Thyroid gland (tissue), 4 donors: Measurements from ENCODE around the gene ARL2. TPM values are rescaled to one million over a fixed set of nuclear protein-coding genes. Genes with fewer than 3 reads are reported as not detected.
"Not testable (repeated sequence)": the region's sequence is repeated elsewhere in the genome, so short reads cannot be mapped to it uniquely, and the experiment has no call there.

Source experiments
- DNase-seq, 2 donors: peaks; one replicate each; pipeline ENCODE4 v3.0.0-alpha.2; 2019
- H3K27ac ChIP-seq, 3 donors: fragments of 200-600 bp; sonication (generic); 1 replicate in 2 of 3; 2 replicates in 1 of 3; pipeline ENCODE4 v1.5.1; 2016 to 2019; ENCODE audit warnings: mild to moderate bottlenecking in 1 of 3, moderate library complexity in 1 of 3
- H3K27me3 ChIP-seq: fragments of 200-600 bp; sonication (generic); one replicate; pipeline ENCODE4 v1.5.1; 2019
- H3K36me3 ChIP-seq, 2 donors: fragments of 200-600 bp; sonication (generic); one replicate each; pipeline ENCODE4 v1.5.1; 2016 to 2019
- H3K4me1 ChIP-seq, 2 donors: fragments of 200-600 bp; sonication (generic); one replicate each; pipeline ENCODE4 v1.5.1; 2017 to 2019
- H3K4me3 ChIP-seq, 3 donors: fragments of 200-600 bp; sonication (generic); replicated peaks in 1 of 3; 1 replicate in 2 of 3; 2 replicates in 1 of 3; pipeline ENCODE4 v1.5.1; 2016; ENCODE audit warnings: mild to moderate bottlenecking in 1 of 3
- H3K9me3 ChIP-seq: fragments of 200-600 bp; sonication (generic); one replicate; pipeline ENCODE4 v1.5.1; 2017
- POLR2A ChIP-seq, 2 donors: fragments of 450-650 bp; IDR thresholded peaks; one replicate each; pipeline ENCODE4 v1.6.1; 2017; ENCODE audit warnings: antibody characterized with exemption in 2 of 2, mild to moderate bottlenecking in 2 of 2, moderate library complexity in 1 of 2
- WGBS, 2 donors: methylation state at CpG; one replicate each; pipeline ENCODE4 v1.1.5; 2017; 5-methylcytosine and 5-hydroxymethylcytosine counted together
- intact Hi-C: fragments of 100-400 bp; cut with DNase I; formaldehyde crosslinking; loops from one replicate; pipeline ENCODE4 v1.15.1; 2023
- total RNA-seq, 4 donors: library from RNA; depleted of rRNA; stranded (reverse); fragments of >200 nt; gene quantifications; one replicate each; pipeline ENCODE4 v1.2.3, GENCODE V29; 2016
- TF ChIP-seq, protein P1 (sequence below), 6 experiments: fragments of 200-600 bp in 3 of 6; fragments of 450-650 bp in 3 of 6; sonication (generic) in 3 of 6; IDR thresholded peaks; one replicate each; pipeline ENCODE4 v1.5.1; 2016 to 2019; ENCODE audit warnings: antibody characterized with exemption in 6 of 6, mild to moderate bottlenecking in 2 of 6, inconsistent platforms in 1 of 6, moderate library complexity in 1 of 6

The ARL2 gene
- total RNA-seq, 4 donors from 2014 or later, result 76.6 to 166 (median 119) TPM

DNA sequence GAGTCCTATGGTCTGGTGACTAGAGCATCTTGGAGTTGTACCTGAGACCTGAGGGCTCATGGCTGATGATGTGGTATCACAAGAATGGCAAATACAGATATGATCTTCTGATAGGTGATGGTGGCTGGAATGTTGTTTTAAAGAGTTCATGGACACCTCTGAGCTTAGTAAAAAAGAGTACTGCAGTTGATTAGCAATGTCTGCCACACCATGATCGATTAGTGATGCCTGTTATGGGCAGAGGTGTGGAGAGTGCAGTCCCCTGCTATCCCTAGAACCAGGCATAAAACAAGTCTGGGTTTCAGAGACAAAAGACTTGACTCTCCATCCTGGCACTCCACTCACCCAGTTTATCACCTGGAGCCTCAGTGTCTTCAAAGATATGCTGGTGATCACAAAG is 15.8 kb upstream of the ARL2 start:
- WGBS, 2 donors, result 90 to 91% methylated on average over 1 of the region's 1 CpG
- TF ChIP-seq, protein P1, sequence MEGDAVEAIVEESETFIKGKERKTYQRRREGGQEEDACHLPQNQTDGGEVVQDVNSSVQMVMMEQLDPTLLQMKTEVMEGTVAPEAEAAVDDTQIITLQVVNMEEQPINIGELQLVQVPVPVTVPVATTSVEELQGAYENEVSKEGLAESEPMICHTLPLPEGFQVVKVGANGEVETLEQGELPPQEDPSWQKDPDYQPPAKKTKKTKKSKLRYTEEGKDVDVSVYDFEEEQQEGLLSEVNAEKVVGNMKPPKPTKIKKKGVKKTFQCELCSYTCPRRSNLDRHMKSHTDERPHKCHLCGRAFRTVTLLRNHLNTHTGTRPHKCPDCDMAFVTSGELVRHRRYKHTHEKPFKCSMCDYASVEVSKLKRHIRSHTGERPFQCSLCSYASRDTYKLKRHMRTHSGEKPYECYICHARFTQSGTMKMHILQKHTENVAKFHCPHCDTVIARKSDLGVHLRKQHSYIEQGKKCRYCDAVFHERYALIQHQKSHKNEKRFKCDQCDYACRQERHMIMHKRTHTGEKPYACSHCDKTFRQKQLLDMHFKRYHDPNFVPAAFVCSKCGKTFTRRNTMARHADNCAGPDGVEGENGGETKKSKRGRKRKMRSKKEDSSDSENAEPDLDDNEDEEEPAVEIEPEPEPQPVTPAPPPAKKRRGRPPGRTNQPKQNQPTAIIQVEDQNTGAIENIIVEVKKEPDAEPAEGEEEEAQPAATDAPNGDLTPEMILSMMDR (IDR thresholded peaks at IDR 0.05), result no peak
- intact Hi-C loops, result loop anchor here (10.0 kb wide), 1 partner anchor 63 kb away; the partner anchor contains the start of gene GPHA2
- H3K4me1 ChIP-seq, result peaks cover 8 to 15% of the 10 kb centered on the region in 2 donors
- H3K36me3 ChIP-seq, result no peaks in the 10 kb centered on the region
- H3K4me3 ChIP-seq, result no peak overlapping the region
- no peaks in the 10 kb centered on the region for H3K9me3 ChIP-seq
- DNase-seq, result no peak
- H3K27me3 ChIP-seq, result no peaks in the 10 kb centered on the region
- H3K27ac ChIP-seq, result no peak overlapping the region

DNA sequence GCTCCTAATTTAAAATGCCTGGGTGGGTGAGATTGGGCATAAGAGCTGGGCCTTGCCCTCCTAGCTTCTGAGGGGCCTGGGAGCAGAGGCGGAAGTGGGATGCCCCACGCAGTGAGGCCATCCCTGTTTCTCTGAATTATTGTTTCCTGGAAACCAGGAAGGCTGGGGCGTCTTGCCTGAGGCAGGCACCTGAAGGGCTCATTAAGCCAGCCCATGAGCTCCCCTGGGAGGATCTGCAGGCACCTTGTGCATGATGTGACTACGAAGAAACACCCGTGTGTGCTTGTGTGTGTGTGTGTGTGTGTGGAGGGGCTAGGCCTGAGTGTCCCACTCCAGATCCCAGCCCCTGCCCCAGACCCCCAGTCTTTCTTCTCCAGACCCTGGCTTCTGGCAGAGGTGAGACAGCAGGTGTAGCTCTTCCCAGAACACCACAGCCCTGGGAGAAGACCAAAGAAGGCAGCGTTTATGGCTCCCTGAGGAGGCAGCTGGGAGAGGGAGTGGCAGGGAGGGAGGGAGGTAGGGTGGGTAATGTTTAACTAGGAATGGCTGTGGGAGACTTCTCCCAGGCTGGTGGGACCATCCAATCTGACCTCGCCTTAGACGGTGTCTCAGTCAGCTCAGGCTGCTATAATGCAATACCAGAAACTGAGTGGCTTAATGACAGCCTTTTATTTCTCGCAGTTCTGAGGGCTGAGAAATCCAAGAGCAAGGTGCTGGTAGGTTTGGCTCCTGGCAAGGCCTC is 15.1 kb upstream of the ARL2 start:
- Histone ChIP-seq H3K36me3 (no peaks in the 10 kb centered on the region), H3K4me1 (peaks cover 8 to 15% of the 10 kb centered on the region in 2 donors), H3K27me3 (no peaks in the 10 kb centered on the region), H3K27ac (no peak overlapping the region), H3K9me3 (no peaks in the 10 kb centered on the region), H3K4me3 (no peak overlapping the region)
- no peak for DNase-seq
- intact Hi-C loops, result loop anchor here (10.0 kb wide), 1 partner anchor 64 kb away; the partner anchor contains the start of gene GPHA2
- TF ChIP-seq POLR2A (IDR thresholded peaks at IDR 0.05), result no peak
- TF ChIP-seq, protein P1 (IDR thresholded peaks at IDR 0.05), result no peak
- WGBS, 2 donors, result 75 to 86% methylated on average over 9 of the region's 9 CpGs

DNA sequence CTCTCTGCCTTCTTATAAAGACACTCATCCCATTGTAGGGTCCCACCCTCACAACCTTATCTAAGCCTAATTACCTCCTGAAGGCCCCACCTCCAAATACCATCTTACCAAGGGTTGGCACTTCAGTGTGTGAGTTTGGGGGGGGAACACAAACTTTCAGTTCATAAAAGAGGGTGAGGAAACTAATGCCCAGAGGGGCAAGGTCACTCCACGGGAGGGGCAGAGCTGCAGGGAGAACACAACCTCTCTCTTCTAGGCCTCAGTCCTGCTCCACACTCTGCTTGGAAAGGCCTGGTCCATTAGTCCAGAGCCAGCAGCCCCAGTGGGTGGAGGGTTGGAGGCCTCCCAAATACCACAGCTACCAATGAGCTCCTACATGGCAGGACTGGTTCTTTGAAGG is 14.5 kb upstream of the ARL2 start:
- Histone ChIP-seq H3K27me3 (no peaks in the 10 kb centered on the region), H3K9me3 (no peaks in the 10 kb centered on the region), H3K4me3 (no peak overlapping the region), H3K36me3 (no peaks in the 10 kb centered on the region), H3K27ac (no peak overlapping the region), H3K4me1 (peaks cover 8 to 15% of the 10 kb centered on the region in 2 donors)
- intact Hi-C loops, result loop anchor here (10.0 kb wide), 1 partner anchor 65 kb away; the partner anchor contains the start of gene GPHA2
- WGBS, 2 donors, result 80 to 100% methylated on average over 1 of the region's 1 CpG
- TF ChIP-seq, protein P1 (IDR thresholded peaks at IDR 0.05), result no peak
- no peak for TF ChIP-seq POLR2A (IDR thresholded peaks at IDR 0.05)
- DNase-seq, result no peak

DNA sequence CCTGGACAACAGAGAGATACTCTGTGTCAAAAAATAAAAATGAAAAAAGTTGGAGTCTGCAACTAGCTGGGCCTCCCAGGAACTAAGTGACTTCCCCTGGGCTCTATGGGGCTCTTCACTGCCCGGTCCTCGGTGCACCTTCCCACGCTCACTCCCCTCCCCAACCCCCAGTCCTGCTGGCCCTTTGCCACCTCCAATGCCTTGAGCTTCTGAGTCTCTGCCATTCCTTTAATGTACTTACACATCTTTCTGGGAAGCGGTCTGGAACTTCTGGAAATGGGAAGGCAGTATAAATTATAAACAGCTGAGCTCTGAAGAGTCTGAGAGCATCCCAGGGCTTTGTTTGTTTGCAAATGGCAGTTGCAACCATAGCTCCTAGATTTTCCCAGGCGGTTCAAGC is 11.3 kb upstream of the ARL2 start:
- H3K4me1 ChIP-seq, result no peaks in the 10 kb centered on the region
- intact Hi-C loops, result no loop called here
- TF ChIP-seq, protein P1 (IDR thresholded peaks at IDR 0.05), result no peak
- no peak for TF ChIP-seq POLR2A (IDR thresholded peaks at IDR 0.05)

DNA sequence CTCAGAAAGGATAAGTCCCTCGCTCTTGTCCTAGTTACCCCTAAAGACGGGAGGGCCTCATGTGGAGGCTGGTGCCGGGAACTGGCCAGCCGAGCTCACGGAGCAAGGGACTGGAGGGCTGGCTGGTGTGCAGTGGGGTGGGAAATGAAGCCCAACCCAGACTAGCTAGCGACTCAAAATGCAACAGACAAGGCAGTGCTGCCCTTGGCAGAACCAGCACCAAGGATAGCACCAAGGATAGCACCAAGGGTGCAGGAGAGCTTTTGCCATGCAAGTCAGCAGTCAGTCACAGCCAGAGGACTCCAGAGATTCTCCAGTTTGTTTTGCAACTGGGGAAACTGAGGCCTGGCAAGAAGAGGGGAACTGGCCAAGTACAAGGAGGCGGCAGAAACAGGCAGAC is 10.7 kb upstream of the ARL2 start:
- no peaks in the 10 kb centered on the region for H3K4me1 ChIP-seq
- no peaks in the 10 kb centered on the region for H3K36me3 ChIP-seq
- no peaks in the 10 kb centered on the region for H3K9me3 ChIP-seq
- H3K27ac ChIP-seq, result no peak overlapping the region
- 54 to 59% methylated on average over 6 to 7 of the region's 7 CpGs for WGBS, 2 donors
- intact Hi-C loops, result no loop called here
- H3K27me3 ChIP-seq, result no peaks in the 10 kb centered on the region
- TF ChIP-seq, protein P1 (IDR thresholded peaks at IDR 0.05), result no peak
- no peak for TF ChIP-seq POLR2A (IDR thresholded peaks at IDR 0.05)
- H3K4me3 ChIP-seq, result no peak overlapping the region
- no peak for DNase-seq

More for the DNA sequence above, 11.3 kb upstream of the ARL2 start:
- no peak overlapping the region for H3K27ac ChIP-seq
- H3K4me3 ChIP-seq, result no peak overlapping the region
- no peaks in the 10 kb centered on the region for H3K36me3 ChIP-seq
- WGBS, 2 donors, result 51% methylated on average over 5 of the region's 5 CpGs
- H3K9me3 ChIP-seq, result no peaks in the 10 kb centered on the region
- no peak for DNase-seq
- no peaks in the 10 kb centered on the region for H3K27me3 ChIP-seq

DNA sequence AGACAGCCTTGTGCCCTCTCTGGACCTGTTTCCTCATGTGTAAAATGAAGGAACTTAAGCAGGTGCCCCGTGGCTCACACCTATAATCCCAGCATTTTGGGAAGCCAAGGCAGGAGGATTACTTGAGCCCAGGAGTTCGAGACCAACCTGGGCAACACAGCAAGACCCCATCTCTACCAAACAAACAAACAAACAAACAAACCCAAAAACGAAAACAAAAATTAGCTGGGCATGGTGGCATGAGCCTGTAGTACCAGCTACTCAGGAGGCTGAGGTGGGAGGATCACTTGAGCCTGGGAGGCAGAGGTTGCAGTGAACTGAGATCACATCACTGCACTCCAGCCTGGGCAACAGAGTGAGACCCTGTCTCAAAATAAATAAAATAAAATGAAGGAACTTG is 10.0 kb upstream of the ARL2 start:
- H3K27ac ChIP-seq, H3K9me3 ChIP-seq, H3K36me3 ChIP-seq, H3K4me3 ChIP-seq, H3K4me1 ChIP-seq, intact Hi-C loops, H3K27me3 ChIP-seq, DNase-seq: not testable (repeated sequence)
- WGBS, 2 donors, result 63 to 64% methylated on average over 3 of the region's 3 CpGs
